Keratinocyte (primary cell): ENCODE data around the gene EVPLL.
"Not testable (repeated sequence)": the region's sequence is repeated elsewhere in the genome, so short reads cannot be mapped to it uniquely, and the experiment has no call there.

ENCODE experiments used
- CTCF ChIP-seq, 3 experiments: IDR thresholded peaks in 1 of 3; conservative IDR thresholded peaks in 1 of 3; optimal IDR thresholded peaks in 1 of 3; 2 replicates in 2 of 3; 3 replicates in 1 of 3; pipeline versions ENCODE3 to v1.5.1; 2011; ENCODE audit warnings: low read length in 3 of 3, mild to moderate bottlenecking in 3 of 3, moderate library complexity in 2 of 3, control low read depth in 1 of 3, inconsistent platforms in 1 of 3; ENCODE audit not compliant: insufficient read depth in 2 of 3; ENCODE audit errors: extremely low read depth in 1 of 3
- EZH2 ChIP-seq: IDR thresholded peaks from one replicate; pipeline ENCODE4 v1.6.1; 2012; ENCODE audit warnings: inconsistent platforms, mild to moderate bottlenecking, low read length, moderate library complexity

- TF ChIP-seq CTCF (optimal IDR thresholded peaks at IDR 0.05 in 1 of 3, IDR thresholded peaks at IDR 0.05 in 1 of 3, conservative IDR thresholded peaks at IDR 0.05 in 1 of 3; ENCODE audit: extremely low read depth in 1 of 3, insufficient read depth in 2 of 3, low read length in 3 of 3); EZH2: not testable (repeated sequence)
Observed at GRCh38 chr17:18403166-18403565, 25.6 kb downstream of the EVPLL start.
